HCT116 (cell line): ENCODE measurements around the gene TLCD3A. TPM values are rescaled to one million over a fixed set of nuclear protein-coding genes. Genes with fewer than 3 reads are reported as not detected.

Experiments used
- ATAC-seq: fragments of 200-7000 bp; cut with Tn5 transposase; 2 replicates; pipeline ENCODE4 v1.9.1; 2020; ENCODE audit warnings: mild to moderate bottlenecking, moderate library complexity
- BruUV-seq: library from RNA; stranded (reverse); fragments of 400-500 nt; replicated peaks from 2 replicates; lab custom pipeline; 2021; lab: Mats Ljungman, UMichigan
- CTCF ChIA-PET: fragments of 300-600 bp; sonication (Branson Sonifier 250); formaldehyde crosslinking; loops from one replicate; lab custom pipeline; 2021; ENCODE audit warnings: antibody characterized with exemption; lab: Charles Lee
- POLR2A ChIA-PET: fragments of 300-600, 350-600 bp; sonication (Branson Sonifier 250); formaldehyde crosslinking; loops from one replicate; lab custom pipeline; 2021; ENCODE audit warnings: antibody characterized with exemption; lab: Charles Lee
- RAD21 ChIA-PET, 2 experiments: fragments of 300-600 bp; sonication (Branson Sonifier 250); formaldehyde crosslinking; loops; one replicate each; lab custom pipeline; 2023; ENCODE audit warnings: low total read pairs in 2 of 2; ENCODE audit not compliant: uncharacterized antibody in 2 of 2, unreplicated experiment in 2 of 2, low non-redundant PET in 1 of 2; lab: Charles Lee
- DNase-seq: peaks from one replicate; pipeline ENCODE4 v3.0.0-alpha.2; 2010; ENCODE audit warnings: low read depth, low spot score
- H2AFZ ChIP-seq: fragments of 200-600 bp; shearing (Covaris generic), sonication (generic); 2 replicates; pipeline ENCODE4 v1.6.1; 2017; ENCODE audit warnings: low read depth, mixed run types, mixed read lengths, antibody characterized with exemption, low read length; ENCODE audit not compliant: poor library complexity, severe bottlenecking
- H3K27ac ChIP-seq: 2 replicates; pipeline ENCODE4 v1.5.1; 2012; ENCODE audit warnings: low read depth, low read length
- H3K27me3 ChIP-seq: fragments of 200-600 bp; sonication (generic); 2 replicates; pipeline ENCODE4 v1.6.1; 2016; ENCODE audit warnings: mixed run types, low read length, mixed read lengths; ENCODE audit not compliant: insufficient read depth
- H3K36me3 ChIP-seq, 2 experiments: fragments of 200-500 bp in 1 of 2; fragments of 200-600 bp in 1 of 2; sonication (Bioruptor generic) in 1 of 2; sonication (generic) in 1 of 2; 2 replicates each; pipeline versions ENCODE4 v1.5.1 to v1.6.1; 2014 to 2016; ENCODE audit warnings: low read length in 2 of 2, inconsistent platforms in 1 of 2, mixed read lengths in 1 of 2, mixed run types in 1 of 2; ENCODE audit not compliant: insufficient read depth in 2 of 2, control insufficient read depth in 1 of 2
- H3K4me1 ChIP-seq, 2 experiments: fragments of 200-600 bp in 1 of 2; sonication (generic) in 1 of 2; 2 replicates each; pipeline versions ENCODE4 v1.5.1 to v1.6.1; 2012 to 2017; ENCODE audit warnings: low read length in 2 of 2, inconsistent platforms in 1 of 2, mild to moderate bottlenecking in 1 of 2, mixed read lengths in 1 of 2, mixed run types in 1 of 2, moderate library complexity in 1 of 2; ENCODE audit not compliant: insufficient read depth in 2 of 2, control insufficient read depth in 1 of 2
- H3K4me2 ChIP-seq: fragments of 200-600 bp; sonication (generic); 2 replicates; pipeline ENCODE4 v1.6.1; 2017; ENCODE audit warnings: mixed run types, low read length, mixed read lengths
- H3K4me3 ChIP-seq, 2 experiments: fragments of 200-600 bp in 1 of 2; sonication (generic) in 1 of 2; replicated peaks in 1 of 2; 2 replicates each; pipeline ENCODE4 v1.5.1; 2011 to 2016; ENCODE audit warnings: low read length in 2 of 2, control low read depth in 1 of 2, low read depth in 1 of 2, mild to moderate bottlenecking in 1 of 2, mixed read lengths in 1 of 2, mixed run types in 1 of 2
- H3K79me2 ChIP-seq: fragments of 200-600 bp; sonication (generic); 2 replicates; pipeline ENCODE4 v1.6.1; 2017; ENCODE audit warnings: mild to moderate bottlenecking, mixed run types, low read length, moderate library complexity, mixed read lengths; ENCODE audit not compliant: insufficient read depth
- H3K9ac ChIP-seq: fragments of 200-600 bp; sonication (generic); 2 replicates; pipeline ENCODE4 v1.6.1; 2016; ENCODE audit warnings: low read length, mixed read lengths
- H3K9me2 ChIP-seq: fragments of 200-600 bp; sonication (generic), shearing (Covaris generic); 2 replicates; pipeline ENCODE4 v1.6.1; 2017; ENCODE audit warnings: mixed run types, mild to moderate bottlenecking, moderate library complexity; ENCODE audit not compliant: insufficient read depth
- H3K9me3 ChIP-seq, 2 experiments: fragments of 200-500 bp in 1 of 2; fragments of 200-600 bp in 1 of 2; sonication (Bioruptor generic) in 1 of 2; sonication (generic) in 1 of 2; 2 replicates each; pipeline ENCODE4 v1.6.1; 2014 to 2017; ENCODE audit warnings: low read length in 2 of 2, mixed read lengths in 2 of 2, inconsistent platforms in 1 of 2, low read depth in 1 of 2, mild to moderate bottlenecking in 1 of 2, mixed run types in 1 of 2, moderate library complexity in 1 of 2; ENCODE audit not compliant: control insufficient read depth in 1 of 2, insufficient read depth in 1 of 2
- H4K20me1 ChIP-seq: fragments of 200-600 bp; sonication (generic), shearing (Covaris generic); 2 replicates; pipeline ENCODE4 v1.6.1; 2017; ENCODE audit warnings: mixed run types, mild to moderate bottlenecking, moderate library complexity; ENCODE audit not compliant: insufficient read depth
- ATF3 ChIP-seq: IDR thresholded peaks from 2 replicates; pipeline ENCODE4 v1.6.1; 2012
- CBX3 ChIP-seq: IDR thresholded peaks from 2 replicates; pipeline ENCODE4 v1.6.1; 2012; ENCODE audit warnings: low read depth
- CEBPB ChIP-seq: IDR thresholded peaks from 2 replicates; pipeline ENCODE4 v1.6.1; 2012; ENCODE audit warnings: low read depth
- ELF1 ChIP-seq: IDR thresholded peaks from 2 replicates; pipeline ENCODE4 v1.6.1; 2012; ENCODE audit warnings: low read depth, borderline replicate concordance
- EZH2 ChIP-seq: fragments of 200-600 bp; sonication (generic); IDR thresholded peaks from 2 replicates; pipeline ENCODE4 v1.6.1; 2017; ENCODE audit warnings: antibody characterized with exemption, mixed run types
- EZH2phosphoT487 ChIP-seq: fragments of 200-600 bp; IDR thresholded peaks from 2 replicates; pipeline ENCODE4 v1.6.1; 2018; ENCODE audit warnings: antibody characterized with exemption, borderline replicate concordance
- JUND ChIP-seq: IDR thresholded peaks from 2 replicates; pipeline ENCODE4 v1.6.1; 2012
- MAX ChIP-seq: IDR thresholded peaks from 2 replicates; pipeline ENCODE4 v1.6.1; 2012
- POLR2A ChIP-seq: IDR thresholded peaks from 2 replicates; pipeline ENCODE4 v1.7.0; 2011; ENCODE audit warnings: borderline replicate concordance; ENCODE audit not compliant: insufficient read depth, insufficient read length; ENCODE audit errors: extremely low read depth
- POLR2AphosphoS5 ChIP-seq: IDR thresholded peaks from 2 replicates; pipeline ENCODE4 v1.6.1; 2011; ENCODE audit warnings: mild to moderate bottlenecking, low read depth, low read length, moderate library complexity
- RAD21 ChIP-seq: IDR thresholded peaks from 2 replicates; pipeline ENCODE4 v1.6.1; 2012; ENCODE audit warnings: low read depth, mild to moderate bottlenecking
- SP1 ChIP-seq: IDR thresholded peaks from 2 replicates; pipeline ENCODE4 v1.6.1; 2012; ENCODE audit warnings: low read depth
- SRF ChIP-seq: IDR thresholded peaks from 2 replicates; pipeline ENCODE4 v1.6.1; 2012; ENCODE audit warnings: low read depth
- YY1 ChIP-seq: IDR thresholded peaks from 2 replicates; pipeline ENCODE4 v1.6.1; 2011; ENCODE audit warnings: low read length, low read depth, moderate library complexity, mild to moderate bottlenecking; ENCODE audit not compliant: insufficient replicate concordance; ENCODE audit errors: extremely low read depth
- ZFX ChIP-seq: fragments of 450-650 bp; IDR thresholded peaks from 2 replicates; pipeline ENCODE4 v1.6.1; 2017
- intact Hi-C: fragments of 100-400 bp; cut with micrococcal nuclease; formaldehyde crosslinking; loops from 2 replicates; pipeline ENCODE4 v1.10.0; 2022
- total RNA-seq: library from RNA; stranded (reverse); gene quantifications from one replicate; pipeline ENCODE4 v1.2.1, GENCODE V29; 2021; ENCODE audit not compliant: unreplicated experiment
- TF ChIP-seq, protein P1 (sequence below): IDR thresholded peaks from 2 replicates; pipeline ENCODE4 v1.6.1; 2011; ENCODE audit warnings: mild to moderate bottlenecking, low read length, moderate library complexity; ENCODE audit not compliant: insufficient replicate concordance; ENCODE audit errors: extremely low read depth
- TF ChIP-seq, protein P2 (sequence below): IDR thresholded peaks from 2 replicates; pipeline ENCODE4 v1.6.1; 2012; ENCODE audit warnings: low read depth
- TF ChIP-seq, protein P3 (sequence below), 3 experiments: fragments of 200-600 bp in 1 of 3; sonication (generic) in 1 of 3; IDR thresholded peaks in 2 of 3; conservative IDR thresholded peaks in 1 of 3; 2 replicates each; pipeline ENCODE4 v1.5.1; 2012 to 2017; ENCODE audit warnings: low read depth in 2 of 3, low read length in 2 of 3, antibody characterized with exemption in 1 of 3, borderline replicate concordance in 1 of 3, control low read depth in 1 of 3, mild to moderate bottlenecking in 1 of 3, mixed read lengths in 1 of 3, mixed run types in 1 of 3, moderate library complexity in 1 of 3; ENCODE audit not compliant: insufficient read depth in 1 of 3

Gene TLCD3A
- total RNA-seq, 1 experiment from 2014 or later = 26.0 TPM

- no peak within 1 kb of the TSS for H2AFZ ChIP-seq
- POLR2A ChIA-PET = no interaction called here
- no peaks in the 10 kb centered on the region for H3K9me2 ChIP-seq
- DNase-seq = peak; percentile 70
- peaks cover 7 to 16% of the 10 kb centered on the region in 2 experiments; a peak in 3 of 4 replicates for H3K4me1 ChIP-seq
- intact Hi-C loops = no loop called here
- RAD21 ChIA-PET = interaction anchor here (1.4 to 1.8 kb wide), 3 partner anchors 198 to 214 kb away, joined by 6 to 7 read pairs (median 7); partner anchors contain the start of gene TIMM22 (in 1 of the 2)
- peak within 1 kb of the TSS; percentile 85 for H3K4me2 ChIP-seq
- H3K27ac ChIP-seq = peak within 1 kb of the TSS; percentile 69
- CTCF ChIA-PET = interaction anchor here (1.2 to 2.2 kb wide), 2 partner anchors 13 to 199 kb away, joined by 3 to 8 read pairs; no protein-coding TSS in a partner anchor
- ATAC-seq = peak; percentile 91
- H3K27me3 ChIP-seq = no peaks in the 10 kb centered on the region
- peak within 1 kb of the TSS; percentile 97 for H3K9ac ChIP-seq
- peak within 1 kb of the TSS; percentile 80 to 99 for H3K4me3 ChIP-seq
- no peaks in the 10 kb centered on the region for H4K20me1 ChIP-seq
- H3K9me3 ChIP-seq = no peaks in the 10 kb centered on the region
- H3K79me2 ChIP-seq = peaks cover 92% of the 10 kb centered on the region
- H3K36me3 ChIP-seq = peaks cover 7 to 26% of the 10 kb centered on the region in 2 experiments; a peak in 3 of 4 replicates
- TSS peak; percentile 76 for BruUV-seq
- TF ChIP-seq ZFX (peak; percentile 91), ELF1 (no peak), SP1 (peak; percentile 72), JUND (no peak), MAX (peak; percentile 99), YY1 (peak; percentile 97), CEBPB (no peak), EZH2phosphoT487 (no peak), POLR2A (peak; percentile 80), SRF (peak; percentile 97), EZH2 (no peak), ATF3 (no peak), POLR2AphosphoS5 (peak; percentile 92), RAD21 (no peak), CBX3 (peak; percentile 83)
- TF ChIP-seq, protein P1, sequence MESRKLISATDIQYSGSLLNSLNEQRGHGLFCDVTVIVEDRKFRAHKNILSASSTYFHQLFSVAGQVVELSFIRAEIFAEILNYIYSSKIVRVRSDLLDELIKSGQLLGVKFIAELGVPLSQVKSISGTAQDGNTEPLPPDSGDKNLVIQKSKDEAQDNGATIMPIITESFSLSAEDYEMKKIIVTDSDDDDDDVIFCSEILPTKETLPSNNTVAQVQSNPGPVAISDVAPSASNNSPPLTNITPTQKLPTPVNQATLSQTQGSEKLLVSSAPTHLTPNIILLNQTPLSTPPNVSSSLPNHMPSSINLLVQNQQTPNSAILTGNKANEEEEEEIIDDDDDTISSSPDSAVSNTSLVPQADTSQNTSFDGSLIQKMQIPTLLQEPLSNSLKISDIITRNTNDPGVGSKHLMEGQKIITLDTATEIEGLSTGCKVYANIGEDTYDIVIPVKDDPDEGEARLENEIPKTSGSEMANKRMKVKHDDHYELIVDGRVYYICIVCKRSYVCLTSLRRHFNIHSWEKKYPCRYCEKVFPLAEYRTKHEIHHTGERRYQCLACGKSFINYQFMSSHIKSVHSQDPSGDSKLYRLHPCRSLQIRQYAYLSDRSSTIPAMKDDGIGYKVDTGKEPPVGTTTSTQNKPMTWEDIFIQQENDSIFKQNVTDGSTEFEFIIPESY = peak; percentile 35
- TF ChIP-seq, protein P2, sequence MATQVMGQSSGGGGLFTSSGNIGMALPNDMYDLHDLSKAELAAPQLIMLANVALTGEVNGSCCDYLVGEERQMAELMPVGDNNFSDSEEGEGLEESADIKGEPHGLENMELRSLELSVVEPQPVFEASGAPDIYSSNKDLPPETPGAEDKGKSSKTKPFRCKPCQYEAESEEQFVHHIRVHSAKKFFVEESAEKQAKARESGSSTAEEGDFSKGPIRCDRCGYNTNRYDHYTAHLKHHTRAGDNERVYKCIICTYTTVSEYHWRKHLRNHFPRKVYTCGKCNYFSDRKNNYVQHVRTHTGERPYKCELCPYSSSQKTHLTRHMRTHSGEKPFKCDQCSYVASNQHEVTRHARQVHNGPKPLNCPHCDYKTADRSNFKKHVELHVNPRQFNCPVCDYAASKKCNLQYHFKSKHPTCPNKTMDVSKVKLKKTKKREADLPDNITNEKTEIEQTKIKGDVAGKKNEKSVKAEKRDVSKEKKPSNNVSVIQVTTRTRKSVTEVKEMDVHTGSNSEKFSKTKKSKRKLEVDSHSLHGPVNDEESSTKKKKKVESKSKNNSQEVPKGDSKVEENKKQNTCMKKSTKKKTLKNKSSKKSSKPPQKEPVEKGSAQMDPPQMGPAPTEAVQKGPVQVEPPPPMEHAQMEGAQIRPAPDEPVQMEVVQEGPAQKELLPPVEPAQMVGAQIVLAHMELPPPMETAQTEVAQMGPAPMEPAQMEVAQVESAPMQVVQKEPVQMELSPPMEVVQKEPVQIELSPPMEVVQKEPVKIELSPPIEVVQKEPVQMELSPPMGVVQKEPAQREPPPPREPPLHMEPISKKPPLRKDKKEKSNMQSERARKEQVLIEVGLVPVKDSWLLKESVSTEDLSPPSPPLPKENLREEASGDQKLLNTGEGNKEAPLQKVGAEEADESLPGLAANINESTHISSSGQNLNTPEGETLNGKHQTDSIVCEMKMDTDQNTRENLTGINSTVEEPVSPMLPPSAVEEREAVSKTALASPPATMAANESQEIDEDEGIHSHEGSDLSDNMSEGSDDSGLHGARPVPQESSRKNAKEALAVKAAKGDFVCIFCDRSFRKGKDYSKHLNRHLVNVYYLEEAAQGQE = no peak
- TF ChIP-seq, protein P3, sequence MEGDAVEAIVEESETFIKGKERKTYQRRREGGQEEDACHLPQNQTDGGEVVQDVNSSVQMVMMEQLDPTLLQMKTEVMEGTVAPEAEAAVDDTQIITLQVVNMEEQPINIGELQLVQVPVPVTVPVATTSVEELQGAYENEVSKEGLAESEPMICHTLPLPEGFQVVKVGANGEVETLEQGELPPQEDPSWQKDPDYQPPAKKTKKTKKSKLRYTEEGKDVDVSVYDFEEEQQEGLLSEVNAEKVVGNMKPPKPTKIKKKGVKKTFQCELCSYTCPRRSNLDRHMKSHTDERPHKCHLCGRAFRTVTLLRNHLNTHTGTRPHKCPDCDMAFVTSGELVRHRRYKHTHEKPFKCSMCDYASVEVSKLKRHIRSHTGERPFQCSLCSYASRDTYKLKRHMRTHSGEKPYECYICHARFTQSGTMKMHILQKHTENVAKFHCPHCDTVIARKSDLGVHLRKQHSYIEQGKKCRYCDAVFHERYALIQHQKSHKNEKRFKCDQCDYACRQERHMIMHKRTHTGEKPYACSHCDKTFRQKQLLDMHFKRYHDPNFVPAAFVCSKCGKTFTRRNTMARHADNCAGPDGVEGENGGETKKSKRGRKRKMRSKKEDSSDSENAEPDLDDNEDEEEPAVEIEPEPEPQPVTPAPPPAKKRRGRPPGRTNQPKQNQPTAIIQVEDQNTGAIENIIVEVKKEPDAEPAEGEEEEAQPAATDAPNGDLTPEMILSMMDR (IDR thresholded peaks at IDR 0.05 in 2 of 3, conservative IDR thresholded peaks at IDR 0.05 in 1 of 3; ENCODE audit: borderline replicate concordance in 1 of 3, insufficient read depth in 1 of 3, low read depth in 2 of 3, low read length in 2 of 3) = 0 out of 6 replicates have a peak, but pooled peaks of 1 of the 3 experiments have one; percentile 15
Observed at GRCh38 chr17:781805-782731, 49.7 kb downstream of the TLCD3A start, which contains the start of the genes GLOD4 and MRM3. TSS of gene GLOD4 (minus strand) at chr17:782280. CDS start at chr17:782255, 25 bp downstream. TSS of gene MRM3 (plus strand) at chr17:782353. CDS start at chr17:782379, 26 bp downstream.
